Islet precursor cell (in vitro differentiated cells): ENCODE results near the gene TP63.
"Not testable (repeated sequence)": the region's sequence is repeated elsewhere in the genome, so short reads cannot be mapped to it uniquely, and the experiment has no call there.

ENCODE experiments used
- DNase-seq: peaks from one replicate; pipeline ENCODE4 v3.0.0-alpha.2; 2018

Gene TP63

DNA sequence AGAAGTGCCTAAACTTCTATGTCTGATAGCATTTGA lies at the start of gene TP63:
TSS of gene TP63 (plus strand) at position 17 of the 36 bp plus-strand sequence. CDS start 127 bp downstream, outside the sequence.
- no peak for DNase-seq

GRCh38 chr3:189582179-189582578 lies 49.0 kb upstream of the TP63 start:
- no peak for DNase-seq

GRCh38 chr3:189584645-189585044 lies 46.5 kb upstream of the TP63 start:
- no peak for DNase-seq

GRCh38 chr3:189586941-189587663 lies 44.1 kb upstream of the TP63 start:
- no peak for DNase-seq

DNA sequence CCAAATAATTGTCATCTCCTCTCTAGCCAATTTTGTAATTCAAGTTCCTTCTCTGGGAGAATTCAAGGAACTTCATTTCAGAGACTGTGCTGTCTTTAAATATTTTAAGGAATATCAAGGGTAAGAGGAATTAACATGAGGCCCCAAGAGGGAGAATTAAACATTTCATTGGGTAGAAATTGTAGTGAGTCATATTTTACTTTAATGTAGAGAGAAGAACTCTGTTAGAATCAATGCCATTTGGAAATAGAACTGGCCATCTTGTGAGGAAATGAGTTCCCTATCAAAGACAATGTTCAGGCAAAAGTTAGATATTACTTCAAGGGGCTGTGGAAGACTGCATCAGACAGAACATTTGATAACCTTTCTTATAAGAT lies 43.5 kb upstream of the TP63 start:
- no peak for DNase-seq

DNA sequence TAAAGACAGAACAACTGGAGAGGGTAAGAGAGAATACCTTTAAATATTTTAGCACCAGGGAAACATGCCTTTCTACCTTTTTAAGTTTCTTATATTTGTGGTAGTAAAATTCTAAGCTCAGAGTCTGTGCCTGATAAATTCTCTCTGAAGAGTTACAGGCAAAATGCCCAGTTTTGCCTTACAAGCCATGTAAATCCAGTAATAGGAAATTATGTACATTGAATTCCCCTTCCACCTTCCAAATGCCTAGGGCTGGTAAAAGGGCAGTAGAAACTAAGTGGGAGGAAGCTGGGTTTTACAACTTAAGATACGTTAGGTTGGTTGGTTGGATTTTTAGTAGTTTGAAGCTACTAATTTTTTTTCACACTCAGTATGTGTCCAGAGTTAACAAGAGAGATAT lies 43.1 kb upstream of the TP63 start:
- DNase-seq = no peak

DNA sequence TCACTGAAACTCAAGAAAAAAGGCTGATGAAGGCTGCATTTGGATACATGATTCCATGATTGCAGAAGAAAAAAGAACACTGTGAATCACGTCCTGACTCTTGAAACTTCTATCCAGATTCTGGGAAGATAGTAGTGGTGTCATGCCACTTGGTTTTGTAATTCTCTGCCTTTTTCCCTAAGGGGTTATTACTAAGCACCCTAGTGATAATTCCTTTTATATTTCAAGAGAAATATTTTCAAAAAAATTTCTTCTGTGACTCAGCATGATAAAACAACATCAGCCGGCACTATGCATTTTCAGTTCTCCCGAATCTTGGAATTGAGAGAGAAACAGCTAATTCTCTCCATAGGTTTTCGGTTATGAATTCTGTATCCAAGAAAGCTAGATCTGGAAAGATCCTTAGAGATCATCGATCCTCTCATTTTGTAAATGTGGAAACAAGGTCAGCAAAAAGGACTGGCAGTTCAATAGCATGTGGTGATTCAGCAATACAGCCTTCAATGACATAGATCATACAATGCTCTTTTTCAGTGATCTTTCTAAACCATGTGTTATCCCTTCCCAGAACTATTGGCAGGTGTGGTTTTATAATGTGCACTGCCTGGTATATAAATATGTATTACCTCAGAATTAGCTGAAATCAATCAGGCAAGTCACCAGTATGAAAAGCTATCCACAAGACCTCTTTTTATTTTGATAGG lies 42.6 kb upstream of the TP63 start:
- DNase-seq = no peak

DNA sequence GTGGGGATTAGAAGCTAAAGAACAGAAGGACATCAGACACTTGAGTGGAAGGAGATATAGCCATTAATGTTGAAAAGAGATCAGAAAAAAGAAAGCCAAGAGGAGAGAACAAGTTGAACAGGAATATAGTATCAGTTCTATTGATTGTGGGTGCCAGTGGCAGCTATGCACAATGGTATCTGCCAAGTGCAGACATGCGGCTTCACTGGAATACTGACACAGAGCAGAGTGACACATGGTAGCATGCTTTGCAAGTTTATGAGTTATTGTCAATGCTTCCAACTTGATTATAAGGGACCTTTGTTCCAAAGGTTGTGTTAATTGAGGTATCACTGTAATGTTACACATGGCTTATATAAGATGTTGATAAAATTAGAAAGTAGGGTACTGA lies 42.0 kb upstream of the TP63 start:
- no peak for DNase-seq

DNA sequence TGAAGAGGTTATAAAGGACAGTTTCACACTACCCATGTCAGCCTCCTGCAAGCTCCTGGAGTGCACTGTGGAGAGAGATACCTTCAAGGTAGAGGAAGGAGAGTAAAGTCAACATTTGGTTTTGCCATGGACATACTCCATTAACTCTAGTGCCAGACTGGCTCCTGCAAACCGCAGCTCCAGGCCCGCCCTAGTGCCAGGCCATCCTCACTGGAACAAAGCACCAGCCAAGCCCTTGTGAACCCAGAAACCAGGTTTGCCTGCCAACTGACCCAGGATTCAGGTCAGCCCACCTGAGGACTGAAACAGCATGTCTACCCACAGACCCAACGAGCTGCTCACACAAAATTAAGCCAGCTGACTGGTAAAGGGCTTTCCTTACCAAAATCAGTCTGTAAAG lies 41.0 kb upstream of the TP63 start:
- DNase-seq = no peak

- DNase-seq = no peak
Measured at GRCh38 chr3:189593581-189593980, 37.6 kb upstream of the TP63 start.

DNA sequence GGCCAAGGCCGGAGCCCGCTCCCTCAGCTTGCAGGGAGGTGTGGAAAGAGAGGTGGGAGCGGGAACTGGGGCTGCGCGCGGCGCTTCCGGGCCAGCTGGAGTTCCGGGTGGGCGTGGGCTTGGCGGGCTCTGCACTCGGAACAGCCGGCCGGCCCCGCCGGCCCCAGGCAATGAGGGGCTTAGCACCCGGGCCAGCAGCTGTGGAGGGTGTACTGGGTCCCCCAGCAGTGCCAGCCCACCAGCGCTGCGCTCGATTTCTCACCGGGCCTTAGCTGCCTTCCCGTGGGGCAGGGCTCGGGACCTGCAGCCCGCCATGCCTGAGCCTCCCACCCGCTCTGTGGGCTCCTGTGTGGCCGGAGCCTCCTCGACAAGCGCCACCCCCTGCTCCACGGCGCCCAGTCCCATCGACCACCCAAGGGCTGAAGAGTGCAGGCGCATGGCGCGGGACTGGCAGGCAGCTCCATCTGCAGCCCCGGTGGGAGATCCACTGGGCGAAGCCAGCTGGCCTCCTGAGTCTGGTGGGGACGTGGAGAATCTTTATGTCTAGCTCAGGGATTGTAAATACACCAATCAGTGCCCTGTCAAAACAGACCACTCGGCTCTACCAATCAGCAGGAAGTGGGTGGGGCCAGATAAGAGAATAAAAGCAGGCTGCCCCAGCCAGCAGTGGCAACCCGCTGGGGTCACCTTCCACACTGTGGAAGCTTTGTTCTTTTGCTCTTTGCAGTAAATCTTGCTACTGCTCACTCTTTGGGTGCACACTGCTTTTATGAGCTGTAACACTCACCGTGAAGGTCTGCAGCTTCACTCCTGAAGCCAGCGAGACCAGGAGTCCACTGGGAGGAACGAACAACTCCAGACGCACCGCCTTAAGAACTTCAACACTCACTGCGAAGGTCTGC lies 34.9 kb upstream of the TP63 start:
- not testable (repeated sequence) for DNase-seq

DNA sequence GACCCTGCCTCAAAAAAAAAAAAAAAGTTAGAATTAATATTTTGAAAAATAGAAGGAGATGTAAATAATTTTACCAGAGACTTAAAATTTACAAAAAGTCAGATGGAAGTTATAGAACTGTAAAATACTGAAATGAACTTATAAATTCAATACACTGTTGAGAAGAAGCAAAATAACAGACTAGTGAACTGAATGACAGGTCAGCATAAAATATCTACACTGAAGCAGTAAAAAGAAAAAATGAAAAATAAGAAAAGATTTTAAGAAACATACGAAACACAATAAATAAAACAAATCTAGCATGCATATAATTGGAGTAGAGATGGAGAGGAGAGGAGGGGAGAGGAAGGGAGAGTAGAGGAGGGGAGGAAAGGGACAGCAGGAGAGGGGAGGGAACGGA lies 33.3 kb upstream of the TP63 start:
- no peak for DNase-seq

- DNase-seq = no peak
Measured at GRCh38 chr3:189598530-189599225, 32.5 kb upstream of the TP63 start.

DNA sequence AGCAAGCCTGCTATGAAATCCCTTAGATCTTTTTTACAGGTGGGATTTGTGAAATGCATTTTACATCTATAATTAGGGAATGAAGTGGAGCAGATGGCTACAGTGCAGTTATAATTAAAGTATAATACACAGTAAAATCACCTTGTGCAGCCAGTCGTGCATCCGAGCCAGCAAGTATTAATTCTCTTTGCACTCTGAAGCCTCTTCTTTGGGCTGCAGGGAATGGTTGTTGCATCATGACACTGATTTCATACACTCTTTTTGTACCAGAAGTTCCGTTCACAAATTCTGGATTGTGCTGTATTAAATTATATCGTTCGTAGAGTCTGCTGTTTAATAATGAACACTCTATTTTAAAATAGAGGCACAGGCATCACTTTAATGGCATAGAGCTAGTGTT lies 28.7 kb upstream of the TP63 start:
- no peak for DNase-seq

DNA sequence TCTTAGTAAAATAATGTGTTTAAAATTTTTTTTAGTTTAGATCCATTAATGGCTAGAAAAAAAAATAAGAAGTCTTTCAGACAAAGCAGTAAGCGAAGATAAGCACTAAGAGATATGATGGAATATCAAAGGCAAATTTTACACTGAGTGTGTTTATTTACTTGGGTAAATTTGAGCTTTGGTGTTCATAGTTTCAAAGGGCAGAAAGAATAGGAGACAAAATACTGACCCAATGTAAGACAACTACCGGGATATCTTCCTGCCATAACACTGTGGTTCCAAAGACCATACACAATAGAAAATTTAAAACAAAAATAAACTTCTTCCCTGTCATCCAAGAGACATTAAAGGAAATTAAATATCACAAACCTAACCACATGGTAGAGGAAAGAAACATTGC lies 25.5 kb upstream of the TP63 start:
- DNase-seq = no peak

- no peak for DNase-seq
Measured at GRCh38 chr3:189606774-189607173, 24.4 kb upstream of the TP63 start.

- not testable (repeated sequence) for DNase-seq
Measured at GRCh38 chr3:189612641-189613040, 18.5 kb upstream of the TP63 start.

DNA sequence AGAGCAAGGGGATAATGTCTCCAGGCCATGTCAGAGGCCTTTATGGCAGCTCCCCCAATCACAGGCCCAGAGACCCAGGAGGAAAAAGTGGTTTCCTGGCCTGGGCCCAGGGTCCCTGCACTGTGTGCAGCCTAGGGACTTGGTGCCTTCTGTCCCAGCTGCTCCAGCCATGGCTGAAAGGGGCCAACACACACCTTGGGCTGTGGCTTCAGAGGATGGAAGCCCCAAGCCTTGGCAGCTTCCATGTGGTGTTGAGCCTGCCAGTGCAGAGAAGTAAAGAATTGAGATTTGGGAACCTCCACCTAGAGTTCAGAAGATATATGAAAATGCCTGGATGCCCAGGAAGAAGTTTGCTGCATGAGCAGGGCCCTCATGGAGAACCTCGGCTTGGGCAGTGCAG lies 18.1 kb upstream of the TP63 start:
- no peak for DNase-seq

DNA sequence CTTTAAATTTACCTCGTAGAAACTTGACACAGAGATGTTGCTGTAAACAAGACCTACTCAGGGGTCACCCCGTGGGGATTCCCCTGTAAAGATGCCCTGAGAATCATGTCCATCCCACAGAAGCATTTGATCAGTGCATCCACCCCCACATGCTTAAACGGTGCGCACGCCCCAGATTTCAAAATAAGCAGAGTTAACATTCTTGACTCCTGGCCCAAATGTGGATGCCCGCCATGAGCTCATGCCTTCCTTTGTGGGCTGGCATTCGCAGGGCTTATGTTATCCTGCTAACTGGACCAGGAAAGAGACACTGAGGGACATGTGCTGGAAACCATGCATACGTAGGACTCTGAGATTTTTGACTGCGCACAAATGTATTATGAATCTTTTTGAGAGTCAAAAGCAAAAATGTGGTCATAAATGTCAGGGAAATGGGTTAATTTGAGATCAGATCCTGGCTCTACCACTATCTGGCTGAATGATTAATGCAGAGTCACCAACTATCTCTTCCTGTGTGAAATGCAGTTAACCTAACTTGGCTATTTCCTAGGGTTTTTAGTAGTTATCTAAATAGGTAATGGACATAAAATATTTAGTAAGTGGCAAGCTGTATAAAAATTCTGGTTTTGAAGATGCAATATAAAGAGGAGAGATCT lies 9.1 kb upstream of the TP63 start:
- no peak for DNase-seq

GRCh38 chr3:189622629-189623028 lies 8.6 kb upstream of the TP63 start:
- DNase-seq = no peak

DNA sequence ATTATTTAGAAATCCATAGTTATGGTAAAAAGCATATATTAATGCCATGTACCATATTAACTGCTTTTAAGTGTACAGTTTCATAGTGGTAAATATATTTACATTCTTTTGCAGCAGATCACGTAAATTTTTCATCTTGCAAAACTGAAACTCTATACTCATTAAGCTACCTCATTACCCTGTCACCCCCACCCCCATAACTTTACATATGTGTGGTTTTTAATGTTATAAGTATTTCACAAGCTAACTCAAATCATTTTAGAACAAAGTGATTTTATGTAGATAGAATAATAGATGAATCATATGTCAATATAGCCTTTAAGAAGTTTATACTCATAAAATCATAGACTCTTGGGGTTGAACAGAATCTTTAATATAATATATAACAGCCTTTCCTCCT lies 7.1 kb upstream of the TP63 start:
- no peak for DNase-seq

GRCh38 chr3:189625071-189625470 lies 6.1 kb upstream of the TP63 start:
- DNase-seq = no peak

DNA sequence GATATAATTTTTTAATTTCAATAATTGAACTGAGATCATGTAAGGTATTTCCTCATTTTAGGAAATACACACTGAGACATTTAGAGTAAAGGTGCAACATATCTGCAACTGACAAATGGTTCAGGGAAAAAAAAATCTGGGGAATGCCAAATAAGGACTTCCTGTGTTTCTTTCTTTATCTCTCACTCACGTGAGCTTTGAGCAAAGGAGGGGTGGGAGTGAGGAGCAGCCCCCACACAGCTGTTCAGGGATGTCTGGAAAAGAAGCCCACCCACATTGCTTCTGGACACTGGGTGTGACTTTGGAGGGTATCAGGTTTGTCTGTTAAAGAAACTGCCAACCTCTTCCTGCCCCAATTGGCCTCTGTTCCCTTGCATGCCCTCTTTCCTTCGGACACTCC lies 5.6 kb upstream of the TP63 start:
- no peak for DNase-seq
